ENCODE data around the gene SLC2A2.

GRCh38 chr3:171072432-171072831 is 45.9 kb upstream of the SLC2A2 start:
- TF ChIP-seq POLR2AphosphoS5 (IDR thresholded peaks at IDR 0.05) = no peak
- TF ChIP-seq CTCF (IDR thresholded peaks at IDR 0.05) = no peak
